Measurements from ENCODE around the gene LIMK2. TPM values are rescaled to one million over a fixed set of nuclear protein-coding genes. Genes with fewer than 3 reads are reported as not detected.

LIMK2 gene
- total and polyA plus RNA-seq, 9 of the 15 experiments (the other 6 are each of a cell fraction or from before 2014, with no cell fraction given), result 1.1 to 14.5 (median 8.5) TPM

DNA sequence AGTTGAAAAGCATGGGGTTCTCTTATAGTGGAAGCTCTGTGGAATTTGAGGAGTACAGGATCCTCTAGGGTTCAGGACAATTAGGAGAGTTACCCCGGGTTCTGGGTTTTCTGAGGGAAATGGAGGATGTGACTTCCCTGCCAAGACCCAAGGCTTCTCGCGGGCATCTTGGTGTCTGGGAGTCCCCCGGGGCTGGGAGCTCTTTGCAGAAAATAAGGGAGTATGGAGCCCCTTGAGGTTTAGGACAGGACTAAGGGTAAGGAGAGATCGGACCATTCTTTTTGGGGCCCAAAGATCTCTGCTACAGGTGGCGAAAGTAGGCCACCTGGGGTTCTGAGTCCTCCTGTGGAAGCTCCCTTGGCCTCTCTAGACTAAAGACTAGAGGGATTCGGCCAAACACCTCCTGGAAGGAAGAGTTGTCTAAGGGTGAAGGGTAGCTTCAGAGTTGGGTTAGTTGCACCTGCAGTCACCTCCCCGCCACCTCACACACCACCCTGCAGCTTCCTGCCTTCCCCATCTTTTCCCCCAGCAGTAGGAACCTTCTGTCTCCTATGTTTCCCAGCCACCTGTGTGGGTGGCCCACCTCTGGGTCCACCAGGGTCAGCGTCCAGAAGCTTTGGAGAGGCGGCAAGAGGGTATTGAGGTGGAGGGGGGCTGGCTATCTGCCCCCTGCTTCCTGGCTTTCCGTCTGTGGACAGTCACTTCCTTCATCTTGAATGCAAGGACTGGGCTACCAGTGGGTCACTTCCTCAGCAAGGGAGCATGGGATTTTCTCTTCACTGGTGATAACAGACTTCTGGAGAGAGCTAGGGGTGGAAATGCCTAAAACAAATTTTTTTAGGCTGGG is 908 bp downstream of the LIMK2 start:
- POLR2A ChIA-PET, result interaction anchor here (0.6 to 1.3 kb wide), 5 partner anchors 8 to 269 kb away, joined by 3 to 4 read pairs (median 3); no protein-coding TSS in a partner anchor
- TF ChIP-seq SPI1 (IDR thresholded peaks at IDR 0.05; ENCODE audit: borderline replicate concordance, low read depth, low read length), result peak; percentile 18; the same call in 1 of the 2 replicates
- no peak for TF ChIP-seq PTRF (tag; IDR thresholded peaks at IDR 0.05)
- in situ Hi-C loops (cut with MboI), result no loop called here
- ATAC-seq (peak; percentile 16), FAIRE-seq (peak; percentile 11), DNase-seq (ENCODE audit: extremely low read depth in 1 of 4, low spot score in 3 of 4) (peak in 1 of 4 experiments; percentile 29)
- H3K4me2 ChIP-seq (ENCODE audit: insufficient read depth, low read length), result peak overlapping the region; percentile 85
- TSS peak; percentile 53 for BruUV-seq (replicated peaks)
- WGBS (ENCODE audit: insufficient coverage, low coverage, missing lambda C conversion rate), result 17% methylated on average over 9 of the region's 11 CpGs
- H3K9me3 ChIP-seq (replicated peaks; ENCODE audit: control insufficient read depth, insufficient read depth, low read depth, low read length), result no peaks in the 10 kb centered on the region
- CTCF ChIA-PET (ENCODE audit: low intra/inter-chr PET ratio), result interaction anchor here (2.5 kb wide), 1 partner anchor 18 kb away, joined by 12 read pairs; no protein-coding TSS in a partner anchor
- no peaks in the 10 kb centered on the region for H3K9me1 ChIP-seq (ENCODE audit: control insufficient read depth, insufficient read depth, low read length)
- peak overlapping the region; percentile 49; the same call in 2 of the 3 replicates for H3K27ac ChIP-seq (ENCODE audit: extremely low read depth, low read depth, low read length)
- H3K79me2 ChIP-seq (ENCODE audit: control insufficient read depth, insufficient read depth, low read length), result peaks cover 19% of the 10 kb centered on the region
- intact Hi-C loops (cut with micrococcal nuclease), result loop anchor here (2.0 kb wide), 1 partner anchor 16 kb away; no protein-coding TSS in a partner anchor
- H3K27me3 ChIP-seq (ENCODE audit: control insufficient read depth in 2 of 2, insufficient read depth in 2 of 2, low read length in 2 of 2), result no peaks in the 10 kb centered on the region
- peak overlapping the region; percentile 85 for H3K4me3 ChIP-seq
- peak overlapping the region; percentile 75 to 95 for H3K9ac ChIP-seq (ENCODE audit: insufficient read depth in 1 of 2, low read depth in 2 of 2, low read length in 2 of 2)
- peaks cover 5% of the 10 kb centered on the region; the same call in 1 of the 3 replicates for H3K36me3 ChIP-seq (ENCODE audit: control insufficient read depth, insufficient read depth, low read length)
- peak overlapping the region; percentile 94 for H2AFZ ChIP-seq (ENCODE audit: low read depth, low read length)
- no peaks in the 10 kb centered on the region for H4K20me1 ChIP-seq (replicated peaks; ENCODE audit: control insufficient read depth, insufficient read depth, low read length)
- peaks cover 13 to 19% of the 10 kb centered on the region in 2 experiments for H3K4me1 ChIP-seq (replicated peaks in 1 of 2; ENCODE audit: control insufficient read depth in 2 of 2, insufficient read depth in 2 of 2, low read length in 2 of 2)

DNA sequence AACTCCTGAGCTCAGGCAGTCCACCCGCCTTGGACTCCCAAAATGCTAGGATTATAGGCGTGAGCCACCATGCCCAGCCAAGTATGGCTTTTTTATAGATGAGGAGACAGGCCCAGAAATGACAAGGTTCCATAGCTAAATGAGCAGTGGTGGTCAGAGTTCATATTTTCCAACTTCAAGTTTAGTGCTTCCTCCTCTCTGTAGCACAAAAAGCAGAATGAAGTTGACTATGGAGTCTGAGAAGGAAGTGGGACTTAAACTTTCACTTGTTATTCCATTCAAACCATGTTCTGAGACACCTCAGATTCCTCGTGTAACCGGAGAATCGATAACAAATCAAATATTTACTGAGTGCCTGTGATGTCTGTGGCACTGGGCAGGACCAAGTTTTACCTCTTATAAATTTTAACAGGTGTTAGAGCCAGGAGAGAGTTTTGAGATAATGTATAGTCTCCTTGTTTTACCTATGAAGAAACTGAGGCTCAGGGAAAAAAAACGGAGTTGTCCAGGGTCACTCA is 3.0 kb downstream of the LIMK2 start:
- H3K9me3 ChIP-seq (replicated peaks; ENCODE audit: control insufficient read depth, insufficient read depth, low read depth, low read length), result no peaks in the 10 kb centered on the region; the same call in 1 of the 2 replicates
- H3K4me2 ChIP-seq (ENCODE audit: insufficient read depth, low read length), result no peak overlapping the region
- no peak overlapping the region for H3K4me3 ChIP-seq
- in situ Hi-C loops (cut with MboI), result no loop called here
- ChIA-PET CTCF (ENCODE audit: low intra/inter-chr PET ratio) (no interaction called here), POLR2A (interaction anchor here (0.6 kb wide), 1 partner anchor 22 kb away, joined by 3 read pairs; no protein-coding TSS in a partner anchor)
- DNase-seq (ENCODE audit: extremely low read depth in 1 of 4, low spot score in 3 of 4) (no peak), ATAC-seq (no peak), FAIRE-seq (no peak)
- WGBS (ENCODE audit: insufficient coverage, low coverage, missing lambda C conversion rate), result 72% methylated on average over 6 of the region's 6 CpGs
- no peaks in the 10 kb centered on the region for H3K9me1 ChIP-seq (ENCODE audit: control insufficient read depth, insufficient read depth, low read length)
- H3K27me3 ChIP-seq (ENCODE audit: control insufficient read depth in 2 of 2, insufficient read depth in 2 of 2, low read length in 2 of 2), result no peaks in the 10 kb centered on the region
- no peaks in the 10 kb centered on the region for H4K20me1 ChIP-seq (replicated peaks; ENCODE audit: control insufficient read depth, insufficient read depth, low read length)
- no peak overlapping the region for H3K27ac ChIP-seq (ENCODE audit: extremely low read depth, low read depth, low read length)
- H3K36me3 ChIP-seq (ENCODE audit: control insufficient read depth, insufficient read depth, low read length), result peaks cover 7% of the 10 kb centered on the region; the same call in 2 of the 3 replicates
- H3K9ac ChIP-seq (ENCODE audit: insufficient read depth in 1 of 2, low read depth in 2 of 2, low read length in 2 of 2), result no peak overlapping the region
- H3K4me1 ChIP-seq (replicated peaks in 1 of 2; ENCODE audit: control insufficient read depth in 2 of 2, insufficient read depth in 2 of 2, low read length in 2 of 2), result peaks cover 18 to 19% of the 10 kb centered on the region in 2 experiments
- BruUV-seq (replicated peaks), result no TSS peak
- intact Hi-C loops (cut with micrococcal nuclease), result no loop called here
- peaks cover 20% of the 10 kb centered on the region for H3K79me2 ChIP-seq (ENCODE audit: control insufficient read depth, insufficient read depth, low read length)
- TF ChIP-seq SMARCC2 (IDR thresholded peaks at IDR 0.05; ENCODE audit: low read depth), result no peak
- TF ChIP-seq MAFK (IDR thresholded peaks at IDR 0.05; ENCODE audit: low read length), result no peak
- TF ChIP-seq FOXA3 (CRISPR knock-in tag; conservative IDR thresholded peaks at IDR 0.05 in 1 of 2, IDR thresholded peaks at IDR 0.05 in 1 of 2), result no peak
- no peak for TF ChIP-seq ARNT (IDR thresholded peaks at IDR 0.05)
- TF ChIP-seq STAG1 (CRISPR knock-in tag; IDR thresholded peaks at IDR 0.05; ENCODE audit: borderline replicate concordance), result no peak
- H2AFZ ChIP-seq (ENCODE audit: low read depth, low read length), result no peak overlapping the region

Measured in K562 (cell line).